Ecto neural progenitor cell (in vitro differentiated cells): Measurements from ENCODE around the gene SVOPL.

Source experiments
- DNase-seq: peaks from one replicate; pipeline ENCODE4 v3.0.0-alpha.2; 2018; ENCODE audit warnings: low spot score

Gene SVOPL

GRCh38 chr7:138606236-138606635, 94.9 kb downstream of the SVOPL start:
- DNase-seq, result no peak

GRCh38 chr7:138603549-138604318, 97.4 kb downstream of the SVOPL start:
- no peak for DNase-seq

DNA sequence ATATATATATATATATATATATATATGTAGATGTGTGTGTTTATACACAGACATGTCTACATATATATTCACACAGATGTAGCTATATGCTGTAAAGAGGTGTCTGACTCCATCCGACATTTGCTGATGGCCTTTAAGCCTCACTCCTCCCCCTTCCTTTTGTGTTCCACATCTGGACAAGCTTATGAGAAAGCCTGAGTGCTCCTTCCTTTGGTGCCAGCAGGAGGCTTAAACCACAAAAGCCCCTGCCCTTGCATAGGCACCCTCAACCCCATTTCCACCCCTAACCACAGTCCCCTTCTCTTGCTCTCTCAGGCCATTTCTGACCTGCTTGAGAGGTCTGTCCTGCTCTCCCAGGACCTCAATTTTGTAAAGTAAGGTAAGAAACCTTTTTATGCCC, 98.7 kb downstream of the SVOPL start:
- no peak for DNase-seq

GRCh38 chr7:138595454-138595853, 105.7 kb downstream of the SVOPL start:
- no peak for DNase-seq

- no peak for DNase-seq
These were observed 111.0 kb downstream of the SVOPL start for GRCh38 chr7:138590154-138590553.

- DNase-seq, result no peak
These were observed 112.2 kb downstream of the SVOPL start for GRCh38 chr7:138588986-138589385.

- no peak for DNase-seq
These were observed 113.7 kb downstream of the SVOPL start for GRCh38 chr7:138587485-138587884.

GRCh38 chr7:138585283-138585993, 115.7 kb downstream of the SVOPL start:
- no peak for DNase-seq

- no peak for DNase-seq
These were observed 116.5 kb downstream of the SVOPL start for GRCh38 chr7:138584696-138585095.

GRCh38 chr7:138584283-138584682, 116.9 kb downstream of the SVOPL start:
- no peak for DNase-seq

GRCh38 chr7:138581065-138581464, 120.1 kb downstream of the SVOPL start:
- no peak for DNase-seq

GRCh38 chr7:138579671-138580070, 121.5 kb downstream of the SVOPL start:
- DNase-seq, result no peak

GRCh38 chr7:138579136-138579535, 122.0 kb downstream of the SVOPL start:
- DNase-seq, result no peak

- DNase-seq, result no peak
These were observed 125.2 kb downstream of the SVOPL start for GRCh38 chr7:138575897-138576428.

DNA sequence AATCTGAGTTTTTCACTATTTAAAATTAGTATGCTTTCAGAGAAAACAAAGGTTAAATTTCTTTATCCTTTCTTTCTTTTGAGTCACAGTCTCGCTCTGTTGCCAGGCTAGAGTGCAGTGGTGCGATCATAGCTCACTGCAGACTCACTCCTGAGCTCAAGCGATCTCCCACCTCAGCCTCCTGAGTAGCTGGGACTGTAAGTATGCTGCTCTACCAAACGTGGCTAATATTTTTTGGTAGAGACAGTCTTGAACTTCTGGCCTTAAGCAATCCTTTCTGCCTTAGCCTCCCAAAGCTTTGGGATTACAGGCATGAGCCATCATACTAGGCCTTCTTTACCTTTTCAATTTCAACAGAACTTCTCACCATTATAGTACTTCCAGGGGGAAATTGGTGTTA, 127.4 kb downstream of the SVOPL start:
- no peak for DNase-seq

DNA sequence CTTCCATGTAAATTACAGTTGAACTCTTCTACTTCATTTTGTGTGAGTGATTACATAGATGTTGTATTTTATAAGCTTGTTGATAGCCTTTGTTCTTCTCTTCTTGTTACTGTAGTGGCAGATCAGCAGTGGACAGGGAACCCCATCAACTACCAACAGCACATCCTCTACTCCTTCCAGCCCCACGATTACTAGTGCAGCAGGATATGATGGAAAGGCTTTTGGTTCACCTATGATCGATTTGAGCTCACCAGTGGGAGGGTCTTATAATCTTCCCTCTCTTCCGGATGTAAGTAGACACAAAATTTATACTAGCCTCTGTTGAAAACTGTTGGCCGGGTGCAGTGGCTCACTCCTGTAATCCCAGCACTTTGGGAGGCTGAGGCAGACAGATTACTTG, 130.4 kb downstream of the SVOPL start:
- no peak for DNase-seq

- DNase-seq, result no peak
These were observed 131.7 kb downstream of the SVOPL start for GRCh38 chr7:138569418-138569817.

DNA sequence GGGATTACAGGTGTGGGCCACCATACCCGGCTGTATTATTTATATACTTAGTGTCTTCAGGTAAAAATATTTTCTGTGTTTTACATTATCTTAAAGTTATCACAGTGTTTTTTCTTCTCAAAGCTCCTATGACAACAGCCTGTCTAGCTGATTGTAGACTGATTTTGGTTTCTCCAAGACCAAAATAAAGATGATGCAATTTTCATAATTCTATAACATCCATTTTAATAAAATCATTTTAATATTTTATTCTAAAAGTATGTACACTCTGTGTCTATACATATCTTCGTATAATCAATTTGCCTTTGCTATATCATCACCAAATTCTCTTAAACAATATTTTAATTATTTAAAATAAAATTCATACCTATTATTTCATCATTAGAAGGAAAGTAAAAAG, 132.5 kb downstream of the SVOPL start:
- no peak for DNase-seq

DNA sequence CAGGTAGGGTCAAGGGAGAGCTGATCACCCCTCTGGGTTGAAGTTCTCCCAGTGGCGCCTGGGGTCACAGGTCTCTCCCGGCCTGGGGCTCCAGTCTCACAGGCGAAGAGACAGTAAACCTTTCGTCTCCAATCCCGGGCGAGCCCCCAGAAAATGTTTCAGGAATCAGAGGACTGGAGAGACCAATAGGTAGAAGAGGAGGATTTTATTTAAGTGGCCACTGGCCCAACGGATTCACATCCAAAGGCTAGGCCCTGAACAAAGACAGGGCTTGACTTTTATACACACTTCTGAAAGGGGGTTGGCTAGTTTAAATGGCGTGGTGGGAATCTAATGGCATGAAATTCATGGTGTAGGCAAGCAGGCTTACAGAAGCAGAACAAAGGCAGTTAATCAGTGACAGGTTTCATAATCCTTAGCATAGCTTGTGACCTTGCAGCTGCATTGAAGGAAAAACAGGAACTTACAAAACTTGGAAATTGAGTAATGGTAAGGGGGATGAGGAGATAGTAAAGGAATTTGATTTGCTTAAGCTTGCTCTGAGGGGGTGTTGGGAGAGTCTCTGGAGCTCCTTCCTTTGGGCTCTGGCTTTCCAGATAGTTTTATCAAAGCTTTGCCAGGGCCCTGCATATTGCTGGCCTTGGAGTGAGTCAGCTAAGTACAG, 135.6 kb downstream of the SVOPL start:
- no peak for DNase-seq

DNA sequence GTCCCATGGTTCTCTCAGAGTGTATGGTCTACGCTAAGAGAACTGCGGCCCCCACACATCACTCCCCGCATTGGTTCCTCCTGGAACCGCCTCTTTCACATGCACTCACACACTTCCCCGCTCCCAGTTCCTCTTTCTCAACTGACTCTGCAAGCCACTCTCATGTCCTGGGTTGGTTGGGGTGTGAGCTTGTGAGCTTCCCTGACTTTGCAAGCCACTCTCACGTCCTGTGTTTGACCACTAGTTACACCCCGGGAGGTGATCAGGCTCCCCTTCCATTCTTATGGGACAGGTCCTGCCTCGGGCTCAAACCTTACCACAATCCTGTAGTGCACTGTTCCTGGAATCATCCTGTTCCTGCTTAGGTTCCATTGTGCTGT, 136.1 kb downstream of the SVOPL start:
- no peak for DNase-seq

- DNase-seq, result no peak
These were observed 136.8 kb downstream of the SVOPL start for GRCh38 chr7:138564365-138564764.

DNA sequence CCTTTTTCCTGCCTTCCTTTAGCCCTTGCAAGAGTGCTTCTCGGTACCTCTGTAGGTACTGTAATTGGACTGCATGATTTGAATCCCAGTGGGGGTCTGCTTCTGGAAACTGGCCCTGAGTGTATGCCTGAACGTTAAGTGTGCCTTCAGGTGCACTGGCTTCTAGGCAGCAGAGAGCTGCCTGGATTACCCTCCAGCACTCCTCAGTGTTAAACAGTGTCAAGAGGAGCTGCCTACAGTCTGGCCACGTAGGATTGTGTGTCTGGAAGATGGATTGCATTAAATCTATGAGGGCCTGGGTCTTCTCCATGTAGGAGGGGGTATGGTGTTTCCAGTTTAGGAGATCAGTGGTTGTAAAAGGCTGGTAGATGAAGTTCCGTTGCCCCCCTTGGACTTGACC, 137.4 kb downstream of the SVOPL start:
- DNase-seq, result no peak

DNA sequence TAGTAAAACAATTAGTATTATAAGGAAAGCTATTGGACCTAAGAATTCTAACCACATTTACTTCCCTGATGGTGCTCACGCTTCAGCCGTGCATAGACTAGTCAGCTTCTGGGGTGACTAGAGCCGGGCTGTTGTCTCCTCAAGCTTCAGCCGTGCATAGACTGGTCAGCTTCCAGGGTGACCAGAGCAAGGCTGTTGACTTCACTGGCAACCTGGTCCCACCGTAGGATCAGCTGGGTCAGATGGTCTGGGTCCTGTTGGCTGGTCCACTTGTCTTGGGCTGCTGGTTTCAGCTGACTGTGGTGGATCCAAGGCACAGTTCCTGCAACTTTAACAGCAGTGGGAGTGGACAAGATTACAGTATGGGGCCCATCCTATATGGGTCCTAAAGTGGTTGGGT, 141.7 kb downstream of the SVOPL start:
- no peak for DNase-seq
